Coronary artery (tissue), 2 donors: Measurements from ENCODE around the gene FAM3D.

ENCODE experiments used
- DNase-seq: peaks from one replicate; pipeline ENCODE4 v3.0.0-alpha.2; 2017; ENCODE audit warnings: low spot score
- H3K27ac ChIP-seq, 2 donors: fragments of 200-600 bp; sonication (generic); one replicate each; pipeline ENCODE4 v1.5.1; 2016 to 2019
- H3K4me3 ChIP-seq: fragments of 200-600 bp; sonication (generic); 2 replicates; pipeline ENCODE4 v1.5.1; 2016; ENCODE audit warnings: mild to moderate bottlenecking, moderate library complexity
- TF ChIP-seq, protein P1 (sequence below): fragments of 200-600 bp; sonication (generic); IDR thresholded peaks from one replicate; pipeline ENCODE4 v1.5.1; 2019; ENCODE audit warnings: antibody characterized with exemption

Gene FAM3D

DNA sequence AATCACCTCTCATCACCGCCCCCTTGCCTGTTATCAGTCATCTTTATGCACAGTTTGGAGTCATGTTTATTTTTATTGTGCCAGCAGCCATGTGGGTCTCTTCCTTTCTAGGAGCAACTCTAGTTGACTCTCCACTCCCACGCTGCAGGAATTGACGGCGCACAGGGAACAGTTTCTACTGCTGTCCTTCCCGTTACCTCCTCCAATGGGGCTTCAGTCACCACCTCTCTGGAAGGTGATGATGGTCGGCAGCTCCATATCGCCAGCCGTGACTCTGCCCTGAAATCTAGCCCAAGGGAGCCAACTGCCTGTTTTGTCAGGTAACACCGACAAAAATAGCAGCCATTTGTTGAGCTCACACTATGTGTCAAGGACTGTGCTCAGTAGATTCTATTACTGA lies 53.7 kb downstream of the FAM3D start:
- TF ChIP-seq, protein P1, sequence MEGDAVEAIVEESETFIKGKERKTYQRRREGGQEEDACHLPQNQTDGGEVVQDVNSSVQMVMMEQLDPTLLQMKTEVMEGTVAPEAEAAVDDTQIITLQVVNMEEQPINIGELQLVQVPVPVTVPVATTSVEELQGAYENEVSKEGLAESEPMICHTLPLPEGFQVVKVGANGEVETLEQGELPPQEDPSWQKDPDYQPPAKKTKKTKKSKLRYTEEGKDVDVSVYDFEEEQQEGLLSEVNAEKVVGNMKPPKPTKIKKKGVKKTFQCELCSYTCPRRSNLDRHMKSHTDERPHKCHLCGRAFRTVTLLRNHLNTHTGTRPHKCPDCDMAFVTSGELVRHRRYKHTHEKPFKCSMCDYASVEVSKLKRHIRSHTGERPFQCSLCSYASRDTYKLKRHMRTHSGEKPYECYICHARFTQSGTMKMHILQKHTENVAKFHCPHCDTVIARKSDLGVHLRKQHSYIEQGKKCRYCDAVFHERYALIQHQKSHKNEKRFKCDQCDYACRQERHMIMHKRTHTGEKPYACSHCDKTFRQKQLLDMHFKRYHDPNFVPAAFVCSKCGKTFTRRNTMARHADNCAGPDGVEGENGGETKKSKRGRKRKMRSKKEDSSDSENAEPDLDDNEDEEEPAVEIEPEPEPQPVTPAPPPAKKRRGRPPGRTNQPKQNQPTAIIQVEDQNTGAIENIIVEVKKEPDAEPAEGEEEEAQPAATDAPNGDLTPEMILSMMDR = no peak
- no peak overlapping the region for H3K27ac ChIP-seq
- no peak for DNase-seq
- H3K4me3 ChIP-seq = no peak overlapping the region

DNA sequence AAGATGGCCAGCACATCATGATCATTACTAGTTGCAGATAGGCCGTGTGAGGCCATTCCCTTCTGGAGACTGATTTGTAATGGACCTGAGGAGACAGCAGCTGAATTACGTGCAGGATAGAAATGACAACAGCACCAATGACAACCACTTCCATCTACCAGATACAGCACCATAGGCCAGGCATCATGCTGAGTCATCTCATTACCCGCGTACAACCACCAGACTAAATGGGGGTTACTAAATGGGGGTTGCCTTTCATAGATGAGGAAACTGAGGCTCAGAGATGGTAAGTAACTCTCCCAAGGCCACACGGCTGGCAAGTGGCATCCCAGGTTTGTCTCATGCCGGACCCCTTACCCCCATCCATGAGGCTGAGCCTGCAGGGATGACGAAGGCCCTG lies 56.6 kb downstream of the FAM3D start:
- no peak overlapping the region for H3K27ac ChIP-seq
- TF ChIP-seq, protein P1 = no peak
- H3K4me3 ChIP-seq = no peak overlapping the region
- no peak for DNase-seq

DNA sequence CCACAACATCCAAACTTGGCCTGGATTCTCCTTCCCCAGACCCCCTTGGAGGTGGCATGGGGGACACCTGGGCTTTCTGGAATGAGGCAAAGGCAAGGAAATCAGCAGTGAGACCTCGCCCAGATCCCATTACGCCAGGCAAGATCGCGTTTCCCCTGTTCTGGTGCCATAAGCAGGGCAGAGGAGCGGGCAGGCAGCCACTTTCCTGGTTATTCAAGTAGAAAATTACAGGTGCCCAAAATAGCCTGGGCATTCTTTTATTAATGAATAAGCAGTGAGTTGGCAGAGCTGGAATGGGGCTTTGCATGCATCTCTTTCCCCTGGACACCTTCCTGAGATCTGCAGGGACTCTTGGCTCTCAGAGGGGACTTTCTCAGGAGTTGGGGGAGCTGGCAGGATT lies 57.9 kb downstream of the FAM3D start:
- Histone ChIP-seq H3K27ac (no peak overlapping the region), H3K4me3 (no peak overlapping the region)
- DNase-seq = no peak

DNA sequence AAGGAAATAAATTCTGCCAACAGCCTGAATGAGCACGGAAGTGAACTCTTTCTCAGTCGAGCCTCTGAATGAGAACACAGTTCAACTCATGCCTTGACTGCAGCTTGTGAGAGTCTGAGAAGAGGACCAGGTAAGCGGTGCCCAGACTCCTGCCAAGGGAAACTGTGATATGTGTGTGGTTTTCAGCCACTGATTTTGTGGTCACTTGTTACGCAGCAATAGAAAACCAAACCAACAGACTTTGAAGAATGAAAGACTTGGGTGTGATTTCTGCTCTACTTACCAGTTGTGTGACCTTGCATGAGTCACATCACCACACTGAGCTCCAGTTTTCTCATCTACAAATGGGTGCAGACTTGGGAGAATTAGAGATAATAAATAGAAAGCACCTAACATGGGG lies 58.8 kb downstream of the FAM3D start:
- no peak overlapping the region for H3K27ac ChIP-seq
- TF ChIP-seq, protein P1 = no peak

More for the DNA sequence above, 57.9 kb downstream of the FAM3D start:
- TF ChIP-seq, protein P1 = no peak

DNA sequence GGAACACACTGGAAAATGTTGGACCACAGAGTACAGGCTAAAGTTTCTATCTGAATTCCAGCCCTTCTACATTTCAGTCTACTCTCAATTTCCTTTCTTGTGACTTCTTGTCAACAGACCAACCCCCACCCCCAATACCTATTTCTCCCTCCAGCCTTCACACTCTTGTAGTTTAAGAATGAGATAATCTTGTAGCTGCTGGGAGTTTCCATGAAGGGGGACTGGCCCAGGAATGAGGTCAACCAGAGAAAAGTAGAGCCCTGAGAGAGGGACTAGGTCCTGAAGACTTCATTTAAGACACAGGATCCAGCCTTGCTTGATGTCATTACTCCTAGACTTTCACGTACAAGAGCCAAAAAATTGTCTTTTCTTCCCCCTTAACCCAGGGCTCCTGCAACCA lies 59.9 kb downstream of the FAM3D start:
- Histone ChIP-seq H3K4me3 (no peak overlapping the region), H3K27ac (no peak overlapping the region)
- TF ChIP-seq, protein P1 = no peak
- no peak for DNase-seq

More for the DNA sequence above, 58.8 kb downstream of the FAM3D start:
- no peak overlapping the region for H3K4me3 ChIP-seq
- no peak for DNase-seq

DNA sequence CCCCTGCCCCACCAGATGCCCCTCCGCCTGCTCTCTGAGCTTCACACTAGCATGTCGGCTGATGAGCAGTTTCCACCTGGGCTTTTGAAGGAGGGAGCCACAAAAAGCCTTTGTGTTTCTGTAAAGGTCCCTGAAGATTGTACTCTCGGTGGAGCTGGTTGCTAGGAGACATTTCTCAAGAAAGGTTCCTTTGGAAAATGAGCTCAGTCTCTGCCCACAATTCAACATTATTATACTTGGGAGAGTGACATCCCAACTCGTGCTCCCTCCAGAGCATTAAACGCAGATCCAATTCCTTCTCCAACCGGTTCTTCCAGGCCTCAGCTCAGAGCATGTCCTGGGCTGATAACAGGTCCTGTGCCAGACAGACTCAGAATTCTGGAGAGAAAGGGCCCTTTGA lies 62.5 kb downstream of the FAM3D start:
- Histone ChIP-seq H3K4me3 (no peak overlapping the region), H3K27ac (no peak overlapping the region)
- TF ChIP-seq, protein P1 = no peak
- no peak for DNase-seq

DNA sequence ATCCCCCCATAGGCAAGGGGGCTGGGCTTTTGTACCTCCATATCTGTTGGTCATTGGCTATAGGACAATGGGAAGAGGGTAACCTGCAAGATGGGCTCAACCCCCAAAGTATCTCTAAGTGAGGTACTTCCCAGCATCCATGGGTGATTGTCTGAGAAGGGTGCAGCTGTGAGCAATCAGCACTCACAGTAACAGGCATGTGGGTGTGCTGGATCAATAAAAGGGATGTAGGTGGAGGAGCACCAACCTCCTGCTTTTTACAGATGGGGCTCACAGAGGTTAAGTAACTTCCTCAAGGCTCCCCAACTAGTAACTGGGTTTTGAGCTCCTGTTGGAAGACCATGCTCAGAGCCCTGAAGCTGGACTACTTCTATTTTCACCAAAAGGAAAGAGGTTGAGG lies 63.0 kb downstream of the FAM3D start:
- TF ChIP-seq, protein P1 = no peak
- H3K27ac ChIP-seq = no peak overlapping the region
- DNase-seq = no peak
- H3K4me3 ChIP-seq = no peak overlapping the region
